ENCODE data around the gene TCP11L2.
"Not testable (repeated sequence)": the region's sequence is repeated elsewhere in the genome, so short reads cannot be mapped to it uniquely, and the experiment has no call there.

TCP11L2 gene

DNA sequence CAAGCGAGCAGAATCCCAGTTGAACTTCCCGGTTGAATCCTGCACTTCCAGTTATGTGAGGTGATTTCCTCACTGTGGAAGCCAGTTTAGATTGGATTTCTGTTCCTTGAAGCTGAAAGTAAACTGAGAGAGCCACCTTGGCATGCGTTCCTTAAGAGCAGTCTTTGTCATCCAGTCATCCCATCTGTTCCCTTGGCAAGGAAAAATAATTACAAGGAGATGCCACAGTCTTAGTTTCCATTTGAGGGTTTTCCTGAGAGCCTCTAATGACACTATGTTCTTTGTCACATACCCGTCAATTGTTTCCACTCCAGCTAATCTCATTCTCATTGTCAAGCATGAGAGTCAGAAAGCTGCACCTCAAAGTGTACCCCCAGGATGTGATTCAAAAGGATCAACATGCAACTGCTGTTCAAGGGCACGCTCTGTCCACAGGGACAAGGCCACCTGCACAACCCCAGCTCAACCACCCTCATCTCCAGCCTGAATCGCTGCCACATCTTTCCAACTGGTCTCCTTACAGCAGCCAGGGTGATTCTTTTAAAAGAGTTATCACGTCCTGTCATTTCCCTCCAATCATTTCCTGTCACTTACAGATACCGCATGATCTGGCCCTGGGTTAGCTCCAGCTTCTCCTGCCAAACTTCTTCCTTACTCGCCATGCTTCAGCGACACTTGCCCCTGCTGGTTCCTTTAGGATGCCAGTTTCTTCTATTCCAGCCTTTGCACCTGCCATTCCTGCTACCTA, 18.0 kb upstream of the TCP11L2 start:
- DNase-seq (ENCODE audit: low spot score) (no peak), FAIRE-seq (no peak)

DNA sequence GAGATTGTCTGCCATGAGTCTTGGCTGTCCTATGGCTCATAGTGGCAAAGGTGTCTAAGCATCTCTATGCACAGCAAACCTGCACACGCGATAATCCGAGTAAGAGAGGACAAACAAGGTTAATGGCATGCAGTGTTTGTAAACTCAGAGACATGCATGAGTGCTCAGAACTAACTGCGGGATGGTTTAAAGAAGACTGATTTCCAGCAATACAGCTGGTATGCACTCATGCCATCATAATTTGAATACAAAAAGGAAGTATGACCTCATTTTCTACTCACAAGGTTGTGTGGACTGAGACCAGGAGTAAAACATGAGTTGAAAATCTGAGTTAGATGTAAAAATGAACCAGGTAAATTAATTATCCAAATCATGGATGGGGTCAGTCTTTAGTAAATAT, 16.6 kb upstream of the TCP11L2 start:
- DNase-seq (ENCODE audit: low spot score): no peak
- FAIRE-seq: no peak

- not testable (repeated sequence) for FAIRE-seq; DNase-seq (ENCODE audit: low spot score)
Observed at GRCh38 chr12:106286576-106287162, 15.9 kb upstream of the TCP11L2 start.

- FAIRE-seq: no peak
- DNase-seq (ENCODE audit: low spot score): no peak
Observed at GRCh38 chr12:106287364-106287763, 15.2 kb upstream of the TCP11L2 start.

GRCh38 chr12:106288101-106288493, 14.4 kb upstream of the TCP11L2 start:
- DNase-seq (ENCODE audit: low spot score) (no peak), FAIRE-seq (no peak)

- FAIRE-seq: no peak
Observed at GRCh38 chr12:106288494-106289195, 13.9 kb upstream of the TCP11L2 start.

DNA sequence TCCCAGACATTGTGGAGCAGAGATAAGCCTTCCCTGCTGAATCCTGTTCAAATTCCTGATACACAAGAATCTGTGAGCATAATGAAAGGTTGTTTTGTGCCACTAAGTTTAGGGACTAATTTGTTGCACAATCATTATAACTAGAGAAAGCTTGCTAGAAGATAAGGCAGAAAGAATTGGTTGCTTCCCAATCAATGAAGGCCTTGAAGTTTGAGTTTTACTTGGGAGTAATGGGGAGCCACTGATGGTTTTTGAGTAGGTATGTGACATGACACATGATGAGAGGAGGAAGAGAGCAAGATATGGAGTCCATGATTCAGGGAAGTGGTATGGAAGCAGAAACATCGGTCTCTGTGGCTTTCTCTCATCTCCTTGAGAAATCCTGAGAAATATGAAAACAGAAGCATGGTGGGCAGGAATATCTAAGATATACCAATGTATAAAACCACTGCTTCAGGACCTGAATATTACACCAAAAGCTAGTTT, 13.3 kb upstream of the TCP11L2 start:
- DNase-seq (ENCODE audit: low spot score) (no peak), FAIRE-seq (no peak)

More at GRCh38 chr12:106288494-106289195, 13.9 kb upstream of the TCP11L2 start:
- peak; percentile 61 for DNase-seq (ENCODE audit: low spot score)

DNA sequence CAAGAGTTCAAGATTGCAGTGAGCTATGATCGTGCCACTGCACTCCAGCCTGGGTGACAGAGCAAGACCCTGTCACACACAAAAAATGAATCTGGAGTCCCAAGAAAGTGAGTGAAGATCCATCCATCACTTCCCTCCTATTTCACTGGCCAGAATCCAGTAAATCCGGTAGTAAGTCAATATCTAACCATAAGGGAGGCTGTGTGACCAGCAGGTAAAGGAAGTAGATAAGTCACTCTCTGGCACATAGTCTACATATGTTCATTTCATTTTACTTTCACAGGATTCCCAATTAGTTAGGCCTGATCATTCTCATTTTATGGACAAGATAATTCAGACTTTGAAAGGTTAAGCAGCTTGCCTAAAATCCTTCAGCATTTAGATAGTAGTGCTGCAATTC, 11.9 kb upstream of the TCP11L2 start:
- DNase-seq (ENCODE audit: low spot score) (no peak), FAIRE-seq (no peak)

- FAIRE-seq (no peak), DNase-seq (ENCODE audit: low spot score) (no peak)
Observed at GRCh38 chr12:106291342-106291741, 11.2 kb upstream of the TCP11L2 start.

GRCh38 chr12:106292339-106292738, 10.2 kb upstream of the TCP11L2 start:
- no peak for FAIRE-seq

GRCh38 chr12:106296179-106296877, 6.2 kb upstream of the TCP11L2 start:
- FAIRE-seq: no peak
- peak; percentile 35 for DNase-seq (ENCODE audit: low spot score)

More at GRCh38 chr12:106292339-106292738, 10.2 kb upstream of the TCP11L2 start:
- no peak for DNase-seq (ENCODE audit: low spot score)

GRCh38 chr12:106297075-106297474, 5.5 kb upstream of the TCP11L2 start:
- DNase-seq (ENCODE audit: low spot score) (no peak), FAIRE-seq (no peak)

DNA sequence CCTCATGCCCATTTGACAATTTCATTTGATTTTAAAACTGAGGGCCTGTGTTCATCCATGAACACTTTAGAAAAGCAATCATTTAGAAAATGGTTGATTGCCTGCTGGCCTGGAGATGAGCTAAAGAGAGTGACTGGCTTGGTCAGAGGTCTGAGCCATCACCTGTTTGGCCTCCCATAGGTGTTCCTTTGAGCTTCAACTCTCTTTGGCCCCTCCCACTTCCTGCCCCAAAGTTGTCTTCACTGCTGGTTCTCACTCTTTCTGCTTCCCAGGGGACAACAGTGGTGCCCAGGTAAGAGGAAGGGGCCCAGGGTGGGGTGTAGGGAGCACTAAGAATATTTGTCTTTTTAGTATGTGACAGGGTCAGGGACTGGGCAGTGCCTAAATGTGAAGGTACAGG, 4.9 kb upstream of the TCP11L2 start:
- no peak for DNase-seq (ENCODE audit: low spot score)
- FAIRE-seq: no peak

DNA sequence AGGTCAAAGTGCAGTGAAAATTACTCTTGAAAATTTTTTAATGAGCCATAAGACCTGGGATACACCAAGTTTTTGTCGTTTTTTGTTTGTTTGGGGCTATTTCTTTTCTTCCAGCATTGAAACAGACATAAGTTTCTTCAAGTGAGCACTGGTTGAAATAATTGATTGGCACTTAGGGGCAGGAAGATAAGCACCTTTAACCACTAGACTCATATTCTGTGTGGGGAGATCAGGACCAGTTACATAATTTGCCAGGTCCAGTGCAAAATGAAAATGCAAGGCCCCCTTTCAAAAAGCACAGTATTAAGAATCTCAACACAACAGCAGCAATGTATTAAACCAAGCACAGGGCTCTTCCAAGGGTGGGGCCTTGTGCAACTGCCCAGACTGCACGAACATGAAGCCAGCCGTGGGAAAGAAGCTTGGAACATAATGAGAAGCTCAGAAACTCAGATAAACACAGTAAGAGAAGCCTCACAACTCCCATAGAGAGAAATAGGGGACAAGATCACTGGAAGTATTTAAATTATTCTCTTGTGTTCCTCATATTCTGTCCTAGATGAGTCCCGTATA, 3.2 kb upstream of the TCP11L2 start:
- FAIRE-seq: no peak
- DNase-seq (ENCODE audit: low spot score): no peak

DNA sequence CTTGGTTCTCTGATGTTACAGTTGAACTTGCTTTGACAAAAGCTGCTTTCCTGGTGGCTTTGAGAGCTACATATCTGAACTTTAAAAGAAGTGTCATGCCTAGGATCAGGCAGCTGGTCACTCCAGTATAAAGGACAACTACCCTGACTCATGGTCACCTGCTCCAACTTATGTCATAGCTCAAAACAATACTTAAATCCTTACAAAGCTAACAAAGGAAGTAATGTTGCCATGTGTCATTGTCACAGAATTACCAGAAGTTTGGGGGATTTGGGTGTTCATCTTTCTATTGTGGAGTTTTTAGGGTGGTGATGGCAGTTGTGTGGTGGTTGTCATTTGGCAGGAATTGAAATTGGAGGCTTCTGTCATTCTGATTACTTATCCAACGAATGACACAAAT, 1.8 kb upstream of the TCP11L2 start:
- DNase-seq (ENCODE audit: low spot score) (no peak), FAIRE-seq (no peak)

- DNase-seq (ENCODE audit: low spot score) (no peak), FAIRE-seq (no peak)
Observed at GRCh38 chr12:106301241-106301610, 1.3 kb upstream of the TCP11L2 start.

GRCh38 chr12:106301611-106302321, 767 bp upstream of the TCP11L2 start:
- FAIRE-seq (no peak), DNase-seq (ENCODE audit: low spot score) (no peak)

DNA sequence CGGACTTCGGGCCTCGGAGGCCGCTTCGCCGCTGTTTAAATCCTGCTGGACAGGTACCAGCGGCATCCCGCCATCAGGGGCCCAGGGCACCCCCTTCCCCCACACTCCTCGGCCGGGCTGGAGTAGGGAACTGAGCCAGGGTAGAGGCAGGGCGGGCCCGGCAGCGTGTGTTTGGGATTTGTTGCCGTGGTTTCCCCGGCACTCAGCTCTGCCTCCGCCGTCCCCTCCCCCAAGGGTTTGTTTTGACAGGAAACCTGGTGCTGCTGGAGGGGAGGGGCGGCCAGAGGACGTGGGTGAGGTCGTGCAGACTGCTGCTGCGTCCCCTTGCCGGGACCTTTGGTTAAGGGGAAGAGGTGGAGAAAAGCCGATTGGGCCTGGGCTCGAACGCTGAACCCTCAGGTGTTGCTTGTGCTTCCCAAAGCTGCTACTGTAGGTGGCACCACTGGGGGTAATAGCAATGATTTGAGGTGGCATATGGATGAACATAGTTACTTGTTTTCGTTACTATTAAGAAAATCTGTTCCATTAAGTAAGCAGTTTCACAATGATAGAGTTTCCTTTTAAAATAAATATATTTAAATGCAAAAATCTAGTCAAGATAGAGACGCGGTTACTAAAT, 778 bp downstream of the TCP11L2 start:
- no peak for FAIRE-seq
- DNase-seq (ENCODE audit: low spot score): peak; percentile 47

DNA sequence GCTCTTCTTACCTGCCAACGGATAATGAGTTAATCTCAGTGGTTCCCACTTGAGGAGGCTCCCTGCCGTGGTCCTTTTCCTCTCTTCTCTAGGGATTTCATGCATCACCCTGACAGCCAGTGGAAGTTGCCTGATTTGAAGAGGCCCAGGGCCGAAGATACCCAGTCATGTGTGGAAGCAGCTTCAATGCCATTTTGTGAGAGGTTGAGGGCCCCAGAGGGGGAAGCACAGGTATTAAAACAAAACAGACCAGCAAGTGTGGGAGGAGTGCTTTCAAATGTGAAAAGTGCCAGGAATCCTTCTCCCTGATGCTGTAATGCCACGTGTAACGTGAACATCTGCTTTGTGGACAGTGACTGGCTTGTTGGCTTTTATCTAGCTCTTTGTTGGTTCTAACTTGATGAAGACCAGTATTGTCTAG, 1.5 kb downstream of the TCP11L2 start:
- no peak for FAIRE-seq
- no peak for DNase-seq (ENCODE audit: low spot score)

- FAIRE-seq (no peak), DNase-seq (ENCODE audit: low spot score) (no peak)
Observed at GRCh38 chr12:106304797-106305196, 2.3 kb downstream of the TCP11L2 start.

All from urothelium cell line (cell line).